ENCODE data around the gene HDDC2. TPM values are rescaled to one million over a fixed set of nuclear protein-coding genes. Genes with fewer than 3 reads are reported as not detected.

Gene HDDC2
- total and polyA plus RNA-seq, 2 donors from 2014 or later = 69.8 to 161 TPM

DNA sequence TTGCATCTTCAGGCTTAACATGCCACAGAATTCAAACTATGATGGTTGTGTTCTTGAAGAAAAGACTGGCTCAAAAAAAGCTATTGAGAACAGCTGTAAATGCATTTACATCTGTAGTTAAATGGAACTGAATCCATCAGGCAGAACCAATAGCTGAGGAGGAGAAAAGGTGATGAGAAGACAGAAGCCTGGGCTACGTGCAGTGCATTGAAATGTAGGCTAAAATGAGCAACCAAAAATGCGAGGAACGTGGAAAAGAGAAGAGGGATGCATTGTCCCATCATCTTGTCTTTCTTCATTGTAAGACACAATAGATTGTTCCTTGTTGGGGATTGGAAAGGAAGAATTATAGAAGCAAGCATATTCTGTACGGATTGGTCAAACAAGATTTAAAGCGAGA lies 13.8 kb upstream of the HDDC2 start:
- DNase-seq = no peak
- H3K4me1 ChIP-seq (ENCODE audit: control insufficient read depth in 2 of 3, insufficient read depth in 2 of 3, low read depth in 1 of 3, low read length in 3 of 3) = peaks cover 0 to 2% (median 0%) of the 10 kb centered on the region in 3 donors
- no peaks in the 10 kb centered on the region for H3K9me3 ChIP-seq (ENCODE audit: control insufficient read depth in 2 of 3, insufficient read depth in 1 of 3, low read length in 3 of 3)
- no peak overlapping the region for H3K27ac ChIP-seq (ENCODE audit: low read depth in 2 of 2, low read length in 2 of 2)
- TF ChIP-seq, protein P1, sequence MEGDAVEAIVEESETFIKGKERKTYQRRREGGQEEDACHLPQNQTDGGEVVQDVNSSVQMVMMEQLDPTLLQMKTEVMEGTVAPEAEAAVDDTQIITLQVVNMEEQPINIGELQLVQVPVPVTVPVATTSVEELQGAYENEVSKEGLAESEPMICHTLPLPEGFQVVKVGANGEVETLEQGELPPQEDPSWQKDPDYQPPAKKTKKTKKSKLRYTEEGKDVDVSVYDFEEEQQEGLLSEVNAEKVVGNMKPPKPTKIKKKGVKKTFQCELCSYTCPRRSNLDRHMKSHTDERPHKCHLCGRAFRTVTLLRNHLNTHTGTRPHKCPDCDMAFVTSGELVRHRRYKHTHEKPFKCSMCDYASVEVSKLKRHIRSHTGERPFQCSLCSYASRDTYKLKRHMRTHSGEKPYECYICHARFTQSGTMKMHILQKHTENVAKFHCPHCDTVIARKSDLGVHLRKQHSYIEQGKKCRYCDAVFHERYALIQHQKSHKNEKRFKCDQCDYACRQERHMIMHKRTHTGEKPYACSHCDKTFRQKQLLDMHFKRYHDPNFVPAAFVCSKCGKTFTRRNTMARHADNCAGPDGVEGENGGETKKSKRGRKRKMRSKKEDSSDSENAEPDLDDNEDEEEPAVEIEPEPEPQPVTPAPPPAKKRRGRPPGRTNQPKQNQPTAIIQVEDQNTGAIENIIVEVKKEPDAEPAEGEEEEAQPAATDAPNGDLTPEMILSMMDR (IDR thresholded peaks at IDR 0.05; ENCODE audit: borderline replicate concordance, extremely low read depth, insufficient read depth) = no peak
- intact Hi-C loops (cut with DNase I) = no loop called here
- no peak overlapping the region for H3K9ac ChIP-seq (ENCODE audit: low read length in 3 of 3)
- no peak overlapping the region for H3K4me3 ChIP-seq (ENCODE audit: low read length in 3 of 3)
- no peaks in the 10 kb centered on the region for H3K27me3 ChIP-seq (ENCODE audit: control insufficient read depth, insufficient read depth, low read length)
- no peaks in the 10 kb centered on the region for H3K36me3 ChIP-seq (ENCODE audit: control insufficient read depth in 2 of 3, insufficient read depth in 3 of 3, low read length in 3 of 3)
- FAIRE-seq = no peak

DNA sequence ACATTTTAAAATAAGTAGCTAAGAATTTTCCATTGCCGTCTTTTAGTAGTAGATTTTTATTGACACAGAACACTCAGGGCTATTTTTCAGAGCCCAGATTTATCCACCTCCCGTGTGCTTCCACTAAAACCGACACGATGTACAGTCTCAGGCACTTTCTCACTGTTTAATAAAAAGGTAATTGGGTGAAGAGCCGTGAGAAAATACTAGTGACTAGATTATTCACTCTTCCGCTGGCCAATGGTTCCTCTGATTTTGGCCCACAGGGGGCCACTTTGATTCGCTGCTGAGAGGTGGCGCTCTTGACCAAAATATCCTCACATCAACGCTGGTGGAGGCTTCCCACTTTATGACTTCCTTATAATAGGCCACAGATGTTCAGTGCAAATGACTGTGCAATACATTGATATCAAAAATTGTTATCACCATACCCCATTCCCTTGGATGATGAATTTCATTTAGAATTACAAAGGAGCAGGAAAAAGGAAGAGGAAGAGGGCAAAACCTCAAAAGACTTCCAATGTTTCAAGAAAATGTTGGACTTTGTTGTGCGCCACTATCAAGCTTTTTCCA lies 12.3 kb upstream of the HDDC2 start:
- Histone ChIP-seq H3K4me1 (ENCODE audit: control insufficient read depth in 2 of 3, insufficient read depth in 2 of 3, low read depth in 1 of 3, low read length in 3 of 3) (peaks cover 0 to 2% (median 0%) of the 10 kb centered on the region in 3 donors), H3K9ac (ENCODE audit: low read length in 3 of 3) (no peak overlapping the region), H3K4me3 (ENCODE audit: low read length in 3 of 3) (no peak overlapping the region), H3K27me3 (ENCODE audit: control insufficient read depth, insufficient read depth, low read length) (no peaks in the 10 kb centered on the region), H3K9me3 (ENCODE audit: control insufficient read depth in 2 of 3, insufficient read depth in 1 of 3, low read length in 3 of 3) (no peaks in the 10 kb centered on the region), H3K27ac (ENCODE audit: low read depth in 2 of 2, low read length in 2 of 2) (no peak overlapping the region), H3K36me3 (ENCODE audit: control insufficient read depth in 2 of 3, insufficient read depth in 3 of 3, low read length in 3 of 3) (no peaks in the 10 kb centered on the region)
- DNase-seq = peak in 4 of 5 donors; percentile 58 to 86 (median 74)
- FAIRE-seq = peak; percentile 87
- intact Hi-C loops (cut with DNase I) = loop anchor here (5.0 kb wide), 1 partner anchor 453 kb away; no protein-coding TSS in a partner anchor
- TF ChIP-seq, protein P1 (IDR thresholded peaks at IDR 0.05; ENCODE audit: borderline replicate concordance, extremely low read depth, insufficient read depth) = peak; percentile 89

DNA sequence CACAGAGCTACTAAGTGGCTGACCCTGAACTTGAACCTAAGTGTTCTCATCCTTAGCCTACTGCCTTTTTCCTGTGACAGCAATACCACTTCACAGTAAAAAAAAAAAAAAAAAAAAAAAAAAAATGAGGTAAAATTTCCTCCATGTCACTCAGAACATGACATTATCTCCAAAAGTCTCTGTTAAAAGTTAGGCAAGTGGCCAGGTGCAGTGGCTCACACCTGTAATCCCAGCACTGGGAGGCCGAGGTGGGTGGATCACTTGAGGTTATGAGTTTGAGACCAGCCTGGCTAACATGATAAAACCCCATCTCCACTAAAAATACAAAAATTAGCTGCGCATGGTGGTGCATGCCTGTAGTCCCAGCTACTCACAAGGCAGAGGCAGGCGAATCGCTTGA lies 11.2 kb upstream of the HDDC2 start:
- FAIRE-seq = no peak
- Histone ChIP-seq H3K9me3 (ENCODE audit: control insufficient read depth in 2 of 3, insufficient read depth in 1 of 3, low read length in 3 of 3) (no peaks in the 10 kb centered on the region), H3K4me3 (ENCODE audit: low read length in 3 of 3) (no peak overlapping the region), H3K27ac (ENCODE audit: low read depth in 2 of 2, low read length in 2 of 2) (no peak overlapping the region), H3K9ac (ENCODE audit: low read length in 3 of 3) (no peak overlapping the region), H3K27me3 (ENCODE audit: control insufficient read depth, insufficient read depth, low read length) (no peaks in the 10 kb centered on the region), H3K4me1 (ENCODE audit: control insufficient read depth in 2 of 3, insufficient read depth in 2 of 3, low read depth in 1 of 3, low read length in 3 of 3) (peaks cover 0 to 2% (median 0%) of the 10 kb centered on the region in 3 donors), H3K36me3 (ENCODE audit: control insufficient read depth in 2 of 3, insufficient read depth in 3 of 3, low read length in 3 of 3) (no peaks in the 10 kb centered on the region)
- DNase-seq = no peak
- TF ChIP-seq, protein P1 (IDR thresholded peaks at IDR 0.05; ENCODE audit: borderline replicate concordance, extremely low read depth, insufficient read depth) = no peak
- intact Hi-C loops (cut with DNase I) = loop anchor here (5.0 kb wide), 1 partner anchor 454 kb away; no protein-coding TSS in a partner anchor

Measured in kidney (tissue), 14 donors.